Measurements from ENCODE around the gene SMPD3.

SMPD3 gene

GRCh38 chr16:68404736-68405345 is 43.5 kb downstream of the SMPD3 start:
- DNase-seq (ENCODE audit: low read depth in 2 of 2) = no peak

GRCh38 chr16:68403704-68404103 is 44.6 kb downstream of the SMPD3 start:
- no peak for DNase-seq (ENCODE audit: low read depth in 2 of 2)

DNA sequence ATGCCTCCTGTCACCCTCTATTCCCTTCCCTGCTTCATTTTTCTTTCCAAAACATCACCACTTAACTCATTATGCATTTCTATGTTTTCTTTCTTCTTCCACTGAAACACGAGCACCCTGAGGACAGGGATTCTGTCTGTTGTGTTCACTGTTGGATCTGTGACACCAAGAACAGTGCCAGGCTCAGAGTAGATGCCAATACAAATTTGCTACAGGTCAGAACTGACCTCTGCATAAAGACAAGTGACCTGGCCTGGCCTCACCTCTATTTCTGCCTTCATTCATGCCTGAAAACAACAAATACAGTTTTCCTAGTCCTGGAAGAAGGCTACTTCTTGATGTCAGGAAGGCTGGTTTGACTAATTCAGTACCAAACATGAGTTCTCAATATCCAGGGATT is 45.1 kb downstream of the SMPD3 start:
- no peak for DNase-seq (ENCODE audit: low read depth in 2 of 2)

DNA sequence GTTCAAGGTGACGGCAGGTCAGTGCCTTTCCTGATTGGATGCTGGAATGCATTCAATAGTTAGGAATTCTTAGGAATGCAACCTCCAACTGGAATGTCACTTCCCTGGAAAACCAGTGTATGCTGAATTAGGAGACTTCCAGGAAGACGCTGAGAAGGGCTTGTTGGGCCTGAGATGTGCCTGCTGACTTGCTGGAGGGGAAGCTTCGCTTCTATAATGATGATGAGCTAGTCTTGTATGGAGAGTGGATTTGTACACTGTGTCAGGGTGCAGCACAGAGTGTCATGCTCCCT is 45.6 kb downstream of the SMPD3 start:
- no peak for DNase-seq (ENCODE audit: low read depth in 2 of 2)

DNA sequence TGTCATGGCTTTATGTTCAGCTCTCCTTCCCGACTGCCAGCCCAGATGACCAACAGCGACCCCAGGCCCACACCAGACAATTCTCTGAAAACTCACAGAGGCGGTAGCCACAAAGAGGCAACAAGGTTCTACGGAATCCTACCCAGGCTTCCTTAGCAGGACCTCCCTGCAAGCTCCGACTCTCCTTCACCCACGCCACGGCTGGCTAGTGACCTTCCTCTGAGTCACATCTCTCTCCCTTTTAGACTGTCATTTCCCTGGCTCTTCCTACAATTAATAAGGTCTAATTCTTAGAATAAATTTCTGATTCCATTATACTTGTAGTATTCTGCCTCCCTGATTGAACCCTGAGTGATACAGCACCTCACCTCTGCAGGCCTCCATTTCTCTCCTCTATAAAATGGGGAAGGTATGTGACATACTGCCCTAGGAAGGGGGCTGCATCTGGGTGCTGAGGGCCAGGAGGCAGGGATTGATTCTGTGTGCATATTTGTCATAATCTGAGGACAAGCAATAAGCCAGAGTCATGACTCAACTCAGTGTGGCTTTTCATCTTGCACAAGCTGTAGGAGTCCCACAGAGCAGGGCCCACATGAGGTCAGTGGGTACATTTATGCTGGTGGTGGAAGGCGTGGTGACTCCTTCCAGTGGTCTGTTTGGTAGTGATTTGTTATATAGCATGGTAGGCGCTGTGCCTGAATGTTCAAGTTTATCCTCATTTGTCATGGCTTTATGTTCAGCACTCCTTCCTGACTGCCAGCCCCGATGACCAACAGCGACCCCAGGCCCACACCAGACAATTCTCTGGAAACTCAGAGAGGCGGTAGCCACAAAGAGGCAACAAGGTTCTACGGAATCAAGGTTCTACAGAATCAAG is 46.2 kb downstream of the SMPD3 start:
- DNase-seq (ENCODE audit: low read depth in 2 of 2) = no peak

DNA sequence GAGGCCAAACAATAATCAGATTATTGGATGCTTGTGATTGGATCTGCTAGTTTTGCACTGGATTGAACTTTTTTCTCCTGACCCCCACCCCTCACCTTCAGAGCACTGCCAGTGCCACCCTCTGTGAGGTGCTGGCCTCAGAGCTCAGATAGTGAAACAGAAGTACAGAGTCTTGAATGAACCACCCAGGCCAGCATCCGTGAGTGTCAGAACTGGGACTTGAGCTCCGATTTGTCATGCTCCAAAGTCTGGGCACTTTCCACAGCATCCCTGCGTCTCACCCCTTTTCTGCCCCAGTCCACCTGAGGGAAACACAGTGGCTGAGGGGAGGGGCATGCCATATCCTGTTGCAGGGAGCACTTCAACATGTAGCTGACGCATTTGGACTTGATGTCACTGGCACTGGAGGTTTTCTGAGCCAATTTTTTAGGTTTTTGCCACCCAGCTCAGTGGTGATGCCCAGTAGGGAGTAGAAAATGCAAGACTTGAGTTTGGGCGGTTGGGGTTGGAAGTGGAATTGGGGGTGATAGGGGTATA is 47.3 kb downstream of the SMPD3 start:
- DNase-seq (ENCODE audit: low read depth in 2 of 2) = no peak

GRCh38 chr16:68400083-68400923 is 48.0 kb downstream of the SMPD3 start:
- DNase-seq (ENCODE audit: low read depth in 2 of 2) = no peak

DNA sequence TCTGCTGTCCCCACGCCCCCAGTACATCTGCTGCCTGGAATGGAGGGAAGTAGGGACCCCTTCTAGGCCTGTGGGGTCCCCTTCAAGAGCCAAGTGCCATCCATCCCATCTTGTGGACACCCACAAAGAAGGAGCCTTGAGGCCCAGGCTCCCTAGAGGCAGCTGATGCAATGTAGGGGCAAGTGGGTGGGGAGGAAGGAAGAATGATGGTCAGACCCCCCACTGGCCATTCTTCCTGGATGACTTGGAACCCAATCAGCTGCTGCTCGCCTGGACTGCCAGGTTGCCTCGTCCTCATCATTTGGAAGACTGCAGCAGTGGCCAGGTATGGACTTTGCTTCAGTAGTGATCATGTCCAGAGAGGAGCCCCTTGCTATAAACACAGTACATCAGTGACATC is 48.9 kb downstream of the SMPD3 start:
- DNase-seq (ENCODE audit: low read depth in 2 of 2) = no peak

DNA sequence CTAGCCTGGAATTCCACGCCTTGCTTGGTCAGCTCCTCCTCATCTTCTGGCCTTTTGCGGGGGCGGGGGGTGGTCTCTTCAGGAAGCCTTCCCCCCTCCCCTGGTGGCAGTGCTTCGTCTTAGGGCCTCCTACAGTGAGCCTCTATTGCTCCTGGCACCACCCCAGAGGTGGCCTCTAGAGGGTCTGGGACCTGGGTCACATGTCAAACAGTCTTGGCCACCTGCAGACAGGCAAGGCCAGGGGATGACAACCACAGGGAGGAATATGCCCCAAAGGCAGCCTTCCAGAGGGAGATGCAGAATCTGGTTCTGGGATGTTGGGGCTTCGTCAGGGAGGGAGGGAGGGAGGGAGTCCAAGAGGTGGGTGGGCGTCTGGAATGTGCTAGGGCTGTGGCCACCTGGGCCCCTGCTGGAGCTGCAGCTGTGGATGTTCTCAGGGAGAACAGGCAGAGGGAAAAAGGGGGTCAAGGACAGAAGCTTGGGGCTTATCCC is 50.6 kb downstream of the SMPD3 start:
- DNase-seq (ENCODE audit: low read depth in 2 of 2) = no peak

- DNase-seq (ENCODE audit: low read depth in 2 of 2) = peak; percentile 13 to 31
Measured at GRCh38 chr16:68396481-68396880, 51.8 kb downstream of the SMPD3 start.

DNA sequence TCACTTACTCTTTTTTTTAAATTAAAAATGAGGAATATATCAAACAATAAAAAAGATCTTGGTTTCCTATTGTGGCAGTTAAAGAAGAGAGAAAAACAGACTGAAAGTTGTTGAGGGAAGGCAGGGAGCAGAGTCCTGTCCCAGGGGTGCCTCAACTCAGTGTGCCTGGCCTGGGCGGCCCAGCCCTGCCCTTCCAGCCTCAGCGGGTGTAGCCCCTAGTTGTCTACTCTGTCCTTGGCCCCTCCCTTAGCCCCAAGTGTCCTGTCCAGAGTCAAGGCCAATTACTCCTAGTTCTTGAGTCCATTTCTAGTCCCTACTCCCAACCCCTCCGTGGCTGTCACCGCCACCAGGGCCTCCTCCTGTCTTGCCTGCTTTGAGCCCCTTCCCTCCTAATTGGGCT is 52.5 kb downstream of the SMPD3 start:
- no peak for DNase-seq (ENCODE audit: low read depth in 2 of 2)

DNA sequence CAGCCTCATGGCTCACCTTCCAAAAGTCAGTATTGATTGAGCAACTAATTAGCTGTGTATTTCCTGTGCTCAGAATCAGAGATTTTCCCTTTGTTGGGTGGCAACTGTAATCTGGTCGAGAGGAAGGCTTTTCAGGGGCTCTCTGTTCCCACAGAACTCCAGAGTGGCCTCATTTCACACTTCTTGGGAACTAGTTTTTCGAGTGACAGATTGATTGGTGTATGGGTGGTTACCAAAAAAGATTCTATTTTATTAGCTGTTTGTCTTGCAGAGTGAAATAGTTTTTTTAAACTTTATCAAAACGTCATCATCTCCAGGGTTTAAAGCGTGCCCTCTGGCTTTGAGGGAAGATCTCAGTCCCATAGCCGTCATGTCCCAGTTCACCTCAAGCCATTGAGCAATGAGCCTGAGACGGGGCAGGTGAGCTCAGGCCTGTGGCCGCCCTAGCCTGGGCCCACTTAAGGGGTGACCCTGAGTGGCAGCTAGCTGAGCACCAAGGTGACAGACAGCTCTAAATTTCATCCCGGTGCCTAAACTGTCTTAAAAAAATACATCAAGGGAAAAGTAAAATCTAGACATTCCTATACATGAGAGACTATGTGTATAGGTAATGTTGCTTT is 53.0 kb downstream of the SMPD3 start:
- DNase-seq (ENCODE audit: low read depth in 2 of 2) = no peak

DNA sequence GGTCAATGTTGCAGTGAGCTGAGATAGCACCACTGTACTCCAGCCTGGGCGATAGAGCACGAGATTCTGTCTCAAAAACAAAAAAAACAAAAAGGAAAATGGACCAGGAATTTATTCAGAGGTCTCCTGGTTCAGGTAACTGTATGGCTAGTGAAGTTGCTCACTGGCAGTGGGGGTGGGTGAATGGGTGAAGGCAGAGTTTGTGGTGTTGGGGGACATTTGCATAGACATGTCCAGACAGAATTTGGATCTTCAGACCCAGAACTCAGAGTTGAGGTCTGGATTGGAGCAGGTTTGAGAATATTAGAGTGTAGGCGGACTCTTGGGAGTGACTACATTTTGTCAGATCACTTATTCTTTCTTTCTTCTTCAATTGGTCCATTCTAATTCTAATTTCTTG is 55.0 kb downstream of the SMPD3 start:
- no peak for DNase-seq (ENCODE audit: low read depth in 2 of 2)

GRCh38 chr16:68389750-68390371 is 58.4 kb downstream of the SMPD3 start:
- no peak for DNase-seq (ENCODE audit: low read depth in 2 of 2)

GRCh38 chr16:68389006-68389405 is 59.3 kb downstream of the SMPD3 start:
- DNase-seq (ENCODE audit: low read depth in 2 of 2) = no peak

GRCh38 chr16:68388124-68388523 is 60.2 kb downstream of the SMPD3 start:
- DNase-seq (ENCODE audit: low read depth in 2 of 2) = no peak

DNA sequence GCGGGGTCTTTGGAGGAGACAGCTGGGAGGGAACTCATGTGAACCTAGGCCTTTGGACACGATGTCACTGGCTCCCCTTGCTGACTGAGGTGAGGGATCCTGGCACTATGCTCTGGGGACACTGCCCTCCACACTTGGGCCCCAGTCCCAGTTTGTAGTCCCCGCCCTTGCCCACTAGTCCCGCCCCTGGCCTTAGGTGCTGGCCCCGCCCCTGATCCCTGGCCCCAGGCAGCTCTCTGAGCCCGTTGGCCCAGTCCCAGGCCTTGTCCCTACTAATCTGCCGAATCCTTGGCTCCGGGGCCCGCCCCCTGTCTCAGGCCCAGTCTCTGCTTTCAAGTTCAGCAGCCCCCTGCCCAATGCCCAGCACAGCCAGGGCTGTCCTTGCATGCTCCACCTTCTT is 61.0 kb downstream of the SMPD3 start:
- DNase-seq (ENCODE audit: low read depth in 2 of 2) = no peak

DNA sequence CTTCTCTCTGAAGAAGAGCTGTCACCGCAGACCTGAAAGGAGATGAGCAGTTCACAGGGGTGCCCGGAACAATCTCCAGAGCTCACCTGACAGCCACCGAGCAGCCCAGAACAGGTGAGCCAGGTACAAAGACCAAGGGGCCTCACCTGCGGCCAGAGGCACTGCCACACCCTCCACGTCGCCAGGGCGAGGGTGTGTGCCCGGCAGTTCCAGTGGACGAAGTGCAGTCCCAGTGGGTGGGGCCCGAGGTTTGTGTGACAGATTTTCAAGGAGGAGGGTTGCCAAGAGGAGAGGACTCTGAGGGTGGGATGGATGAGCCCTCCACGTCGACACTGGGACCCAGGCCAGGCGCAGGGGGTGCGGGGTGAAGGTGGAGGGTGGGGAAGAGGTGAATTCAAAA is 61.7 kb downstream of the SMPD3 start:
- no peak for DNase-seq (ENCODE audit: low read depth in 2 of 2)

DNA sequence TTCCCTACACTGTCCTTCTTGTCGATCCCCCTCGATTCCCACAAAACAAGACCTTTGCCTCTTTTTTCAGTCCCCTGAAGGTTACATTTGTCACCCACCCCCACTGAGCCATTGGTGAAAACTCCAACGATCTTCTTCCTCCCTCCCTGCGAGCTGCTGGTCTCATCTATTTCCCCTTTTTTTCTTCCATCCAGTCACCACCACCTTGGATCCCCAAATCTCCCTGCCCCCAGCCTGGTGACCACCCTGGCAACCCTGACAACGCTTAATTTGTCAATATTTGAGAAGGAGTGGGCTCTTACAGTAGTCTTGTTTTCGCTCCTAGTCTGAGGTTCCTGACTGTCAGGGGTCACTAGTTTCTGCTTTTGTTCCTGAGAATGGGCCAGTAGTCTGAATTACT is 62.9 kb downstream of the SMPD3 start:
- no peak for DNase-seq (ENCODE audit: low read depth in 2 of 2)

- DNase-seq (ENCODE audit: low read depth in 2 of 2) = no peak
Measured at GRCh38 chr16:68384288-68385161, 63.8 kb downstream of the SMPD3 start.
